Measurements from ENCODE around the gene SEC14L5.
A peak's percentile ranks its signal among the peaks of the same experiment; 100 is the strongest.

The SEC14L5 gene

GRCh38 chr16:4984174-4984990, 26.3 kb downstream of the SEC14L5 start:
- no peak for FAIRE-seq
- DNase-seq (ENCODE audit: low spot score): no peak

- no peak for DNase-seq (ENCODE audit: low spot score)
- no peak for FAIRE-seq
Measured at GRCh38 chr16:4987250-4987579, 29.1 kb downstream of the SEC14L5 start.

- FAIRE-seq (peak; percentile 48), DNase-seq (ENCODE audit: low spot score) (no peak)
Measured at GRCh38 chr16:4987580-4988374, 29.6 kb downstream of the SEC14L5 start.

- no peak for FAIRE-seq
- no peak for DNase-seq (ENCODE audit: low spot score)
Measured at GRCh38 chr16:4988647-4989046, 30.5 kb downstream of the SEC14L5 start.

GRCh38 chr16:4989391-4990006, 31.4 kb downstream of the SEC14L5 start:
- DNase-seq (ENCODE audit: low spot score): no peak
- FAIRE-seq: no peak

- no peak for DNase-seq (ENCODE audit: low spot score)
- no peak for FAIRE-seq
Measured at GRCh38 chr16:4990415-4990814, 32.3 kb downstream of the SEC14L5 start.

GRCh38 chr16:4991754-4992153, 33.6 kb downstream of the SEC14L5 start:
- FAIRE-seq: no peak
- DNase-seq (ENCODE audit: low spot score): no peak

GRCh38 chr16:4994719-4995434, 36.7 kb downstream of the SEC14L5 start:
- FAIRE-seq (peak; percentile 59), DNase-seq (ENCODE audit: low spot score) (no peak)

GRCh38 chr16:5000573-5001001, 42.5 kb downstream of the SEC14L5 start:
- DNase-seq (ENCODE audit: low spot score) (no peak), FAIRE-seq (no peak)

- no peak for FAIRE-seq
Measured at GRCh38 chr16:5001571-5001970, 43.4 kb downstream of the SEC14L5 start.

GRCh38 chr16:5001986-5002385, 43.9 kb downstream of the SEC14L5 start:
- FAIRE-seq (no peak), DNase-seq (ENCODE audit: low spot score) (no peak)

More at GRCh38 chr16:5001571-5001970, 43.4 kb downstream of the SEC14L5 start:
- DNase-seq (ENCODE audit: low spot score): no peak

GRCh38 chr16:5002699-5003143, 44.6 kb downstream of the SEC14L5 start:
- DNase-seq (ENCODE audit: low spot score): no peak
- peak; percentile 65 for FAIRE-seq

GRCh38 chr16:5003211-5003610, 45.1 kb downstream of the SEC14L5 start:
- FAIRE-seq: no peak

GRCh38 chr16:5003828-5004227, 45.7 kb downstream of the SEC14L5 start:
- DNase-seq (ENCODE audit: low spot score) (no peak), FAIRE-seq (no peak)

More at GRCh38 chr16:5003211-5003610, 45.1 kb downstream of the SEC14L5 start:
- DNase-seq (ENCODE audit: low spot score): no peak

- DNase-seq (ENCODE audit: low spot score): no peak
- FAIRE-seq: no peak
Measured at GRCh38 chr16:5004311-5004710, 46.2 kb downstream of the SEC14L5 start.

GRCh38 chr16:5005916-5006315, 47.8 kb downstream of the SEC14L5 start:
- FAIRE-seq (no peak), DNase-seq (ENCODE audit: low spot score) (no peak)

- DNase-seq (ENCODE audit: low spot score) (no peak), FAIRE-seq (no peak)
Measured at GRCh38 chr16:5006348-5007193, 48.4 kb downstream of the SEC14L5 start.

GRCh38 chr16:5007256-5007655, 49.1 kb downstream of the SEC14L5 start:
- no peak for FAIRE-seq
- DNase-seq (ENCODE audit: low spot score): no peak

GRCh38 chr16:5008311-5008731, 50.2 kb downstream of the SEC14L5 start:
- FAIRE-seq: no peak
- DNase-seq (ENCODE audit: low spot score): no peak

- FAIRE-seq (no peak), DNase-seq (ENCODE audit: low spot score) (no peak)
Measured at GRCh38 chr16:5010576-5011329, 52.6 kb downstream of the SEC14L5 start.

Data from urothelium cell line (cell line).